Measurements from ENCODE around the gene C1QL1.

GRCh38 chr17:44981221-44981968 lies 13.3 kb upstream of the C1QL1 start:
- TF ChIP-seq ZNF274 (IDR thresholded peaks at IDR 0.05; ENCODE audit: low read depth, low read length) (no peak), YY1 (IDR thresholded peaks at IDR 0.05; ENCODE audit: insufficient read depth, insufficient read length) (no peak)
